HG03060 (cell line): ENCODE data around the gene PBX4.

Experiments
- ATAC-seq: cut with Tn5 transposase; IDR thresholded peaks from one replicate; pipeline ENCODE4 v1.9.1; 2021; ENCODE audit warnings: low read depth, moderate number of reproducible peaks; ENCODE audit not compliant: unreplicated experiment

Gene PBX4

GRCh38 chr19:19650331-19650730 lies 31.8 kb upstream of the PBX4 start:
- no peak for ATAC-seq

GRCh38 chr19:19649580-19649995 lies 31.1 kb upstream of the PBX4 start:
- ATAC-seq: no peak

- no peak for ATAC-seq
Measured at GRCh38 chr19:19649155-19649554, 30.7 kb upstream of the PBX4 start.

- no peak for ATAC-seq
Measured at GRCh38 chr19:19647037-19647835, 28.7 kb upstream of the PBX4 start.

DNA sequence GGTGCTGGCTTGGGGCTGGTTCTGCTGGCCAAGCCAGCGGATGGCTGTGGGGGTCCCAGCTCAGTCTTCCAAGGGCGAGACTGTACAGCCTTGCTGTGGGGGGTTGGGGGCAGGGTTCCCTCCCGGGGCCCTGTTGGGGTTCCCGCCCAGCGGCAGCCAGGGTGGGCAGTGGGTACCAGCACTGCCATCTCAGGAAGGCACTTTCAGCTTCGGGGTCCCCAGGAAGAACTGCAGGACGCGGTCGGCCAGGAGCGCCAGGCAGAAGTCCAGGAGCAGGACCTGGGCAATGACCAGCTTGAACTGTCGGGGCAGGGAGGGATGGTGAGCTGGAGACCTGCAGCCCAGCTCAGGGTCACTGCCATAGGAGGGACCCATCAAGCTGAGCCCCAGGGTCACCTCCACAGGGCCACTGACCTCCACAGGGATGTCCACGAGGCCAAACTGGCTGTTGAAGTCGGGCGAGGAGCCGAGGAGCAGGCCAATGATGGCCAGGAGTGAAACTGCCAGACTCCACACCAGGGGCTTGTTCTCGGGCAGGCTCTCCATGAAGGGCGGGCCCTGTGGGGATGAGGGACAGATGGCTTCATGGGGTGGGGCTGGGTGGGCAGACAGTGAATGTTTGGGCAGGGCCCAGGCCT lies 26.9 kb upstream of the PBX4 start:
- ATAC-seq: no peak

- ATAC-seq: no peak
Measured at GRCh38 chr19:19644054-19644388, 25.5 kb upstream of the PBX4 start.

- ATAC-seq: no peak
Measured at GRCh38 chr19:19643158-19644053, 24.9 kb upstream of the PBX4 start, which contains the start of gene GMIP. Gene GMIP, minus strand, starts transcription at chr19:19643657. Its CDS starts 128 bp downstream, at chr19:19643529.

GRCh38 chr19:19642506-19643157 lies 24.1 kb upstream of the PBX4 start:
- no peak for ATAC-seq

DNA sequence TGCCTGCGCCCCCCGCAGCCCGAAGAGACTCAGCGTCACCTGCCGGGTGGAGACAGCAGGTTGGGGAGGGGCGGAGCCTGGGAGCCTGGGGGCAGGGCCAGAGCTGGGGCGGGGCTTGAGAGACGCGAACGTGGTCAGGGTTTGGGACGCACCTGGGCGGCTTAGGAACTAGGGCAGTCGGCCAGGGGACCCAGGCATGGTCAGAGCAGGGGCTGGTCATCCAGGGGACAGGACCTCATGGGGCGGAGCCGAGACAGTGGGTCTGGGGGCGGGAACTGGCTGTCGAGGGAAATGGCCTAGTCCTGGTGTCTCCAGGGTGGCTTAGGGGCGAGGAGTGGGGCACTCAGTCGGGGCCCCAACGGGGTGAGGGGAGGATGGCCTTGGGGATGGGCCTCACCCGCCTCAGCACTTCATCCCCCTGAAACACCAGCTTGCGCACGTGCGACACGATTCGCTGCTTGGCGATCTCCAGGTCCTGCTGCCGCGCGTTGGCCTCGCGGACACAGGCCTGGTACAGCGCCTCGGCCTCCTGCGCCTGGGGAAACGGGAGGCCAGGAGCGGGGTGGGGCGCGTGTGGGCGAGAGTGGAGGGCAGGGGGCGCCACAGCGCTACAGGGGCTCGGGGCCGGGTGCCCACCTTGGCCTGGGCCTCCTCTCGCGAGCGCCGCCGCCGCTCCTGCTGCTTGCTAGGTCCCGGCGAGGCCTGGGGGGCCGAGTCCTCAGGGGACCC lies 19.2 kb upstream of the PBX4 start:
- ATAC-seq: no peak

GRCh38 chr19:19637186-19637522 lies 18.7 kb upstream of the PBX4 start:
- ATAC-seq: no peak

DNA sequence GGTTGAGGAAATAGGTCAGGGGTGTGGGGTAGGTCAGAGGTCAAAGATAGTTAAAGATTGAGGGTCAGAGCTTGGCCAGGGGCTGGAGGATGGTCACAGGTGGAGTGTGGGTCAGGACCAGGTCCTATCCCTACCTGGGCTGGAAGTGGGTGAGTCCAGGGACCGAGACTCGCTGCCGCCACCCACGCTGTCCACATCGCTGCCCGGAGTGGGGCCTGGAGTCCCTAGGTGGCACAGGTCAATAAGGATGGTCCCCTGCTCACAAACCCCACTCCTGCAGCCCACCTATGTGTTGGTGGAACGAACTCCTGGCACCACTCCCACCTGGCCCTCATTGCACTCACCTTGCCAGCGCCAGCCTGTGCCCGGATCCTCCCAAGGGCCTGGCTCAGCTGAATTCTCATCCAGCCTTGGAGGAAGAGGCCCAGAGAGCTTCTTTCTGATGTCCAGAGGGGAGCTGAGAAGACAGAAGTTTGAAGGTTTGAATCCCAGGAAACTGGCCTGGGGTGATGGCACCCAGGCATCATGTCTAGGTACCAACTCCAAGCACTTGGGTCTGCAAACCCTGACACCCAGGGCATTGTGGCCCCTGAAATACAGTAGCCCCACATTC lies 18.2 kb upstream of the PBX4 start:
- no peak for ATAC-seq

- no peak for ATAC-seq
Measured at GRCh38 chr19:19635313-19635702, 16.8 kb upstream of the PBX4 start.

GRCh38 chr19:19634516-19635312 lies 16.2 kb upstream of the PBX4 start:
- ATAC-seq: no peak

DNA sequence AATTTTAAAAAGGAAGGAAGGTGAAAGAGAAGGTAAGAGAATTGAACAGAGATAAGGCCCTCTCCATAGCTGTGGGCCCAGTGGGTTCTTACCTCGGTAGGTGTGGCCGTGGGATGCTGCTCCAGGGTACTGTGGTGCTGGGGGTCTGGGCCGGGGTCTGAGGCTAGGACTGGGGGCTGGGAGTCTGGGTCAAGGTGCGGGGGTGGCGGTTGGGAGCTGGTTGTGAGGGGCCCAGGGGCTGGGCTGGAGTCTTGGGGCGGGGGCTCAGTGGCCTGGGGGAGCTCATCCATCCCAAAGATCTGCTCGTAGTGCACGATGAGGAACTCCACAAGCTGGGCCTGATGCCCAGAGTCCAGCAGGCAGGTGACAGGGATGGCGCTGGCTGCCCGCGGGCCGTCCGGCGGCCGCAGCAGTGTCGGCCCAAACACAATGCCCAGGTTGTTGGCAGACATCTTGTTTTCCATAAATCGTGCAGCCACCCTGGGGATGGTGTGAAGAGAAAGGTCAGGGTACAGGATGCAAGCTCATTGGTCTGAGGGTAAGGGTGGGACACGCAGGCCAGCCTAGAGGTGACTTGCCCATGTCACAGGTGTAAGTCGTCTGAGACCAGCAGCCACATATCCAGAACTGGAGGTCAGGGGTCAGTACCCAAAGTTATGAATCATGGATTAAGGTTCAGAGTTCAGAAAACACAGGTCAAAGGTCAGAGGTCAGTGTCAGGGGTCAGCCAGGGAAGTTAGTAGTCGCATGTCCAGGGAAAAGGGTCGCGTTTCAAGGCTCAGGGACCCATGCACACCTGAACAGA lies 15.4 kb upstream of the PBX4 start:
- no peak for ATAC-seq

DNA sequence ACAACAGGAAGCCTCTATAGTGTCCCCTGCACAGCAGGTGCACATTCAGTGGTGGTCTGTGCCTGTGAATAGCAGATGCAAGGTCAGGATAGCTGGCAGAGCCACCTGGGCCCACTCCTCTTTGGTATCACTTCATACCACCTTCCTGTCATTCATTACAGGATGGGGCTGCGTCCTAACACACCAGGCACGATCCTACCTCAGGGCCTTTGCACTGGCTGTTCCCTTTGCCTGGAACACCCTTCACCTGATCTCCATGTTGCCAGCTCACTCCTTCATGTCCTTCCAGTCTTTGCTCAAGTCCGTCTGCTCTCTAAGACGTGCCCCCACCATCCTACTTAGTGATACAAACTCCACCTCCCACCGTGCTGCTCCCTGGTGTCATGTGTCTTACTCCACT lies 14.2 kb upstream of the PBX4 start:
- no peak for ATAC-seq

- ATAC-seq: no peak
Measured at GRCh38 chr19:19631346-19631745, 12.9 kb upstream of the PBX4 start.

GRCh38 chr19:19630426-19630825 lies 11.9 kb upstream of the PBX4 start:
- no peak for ATAC-seq

- ATAC-seq: no peak
Measured at GRCh38 chr19:19630062-19630414, 11.6 kb upstream of the PBX4 start.
